GM21717 (cell line): ENCODE data around the gene AK9.

Experiments used
- ATAC-seq: cut with Tn5 transposase; IDR thresholded peaks from one replicate; pipeline ENCODE4 v1.9.1; 2021; ENCODE audit warnings: mild to moderate bottlenecking, moderate library complexity; ENCODE audit not compliant: unreplicated experiment

AK9 gene

GRCh38 chr6:109515781-109516409 lies 175.1 kb downstream of the AK9 start:
- no peak for ATAC-seq

DNA sequence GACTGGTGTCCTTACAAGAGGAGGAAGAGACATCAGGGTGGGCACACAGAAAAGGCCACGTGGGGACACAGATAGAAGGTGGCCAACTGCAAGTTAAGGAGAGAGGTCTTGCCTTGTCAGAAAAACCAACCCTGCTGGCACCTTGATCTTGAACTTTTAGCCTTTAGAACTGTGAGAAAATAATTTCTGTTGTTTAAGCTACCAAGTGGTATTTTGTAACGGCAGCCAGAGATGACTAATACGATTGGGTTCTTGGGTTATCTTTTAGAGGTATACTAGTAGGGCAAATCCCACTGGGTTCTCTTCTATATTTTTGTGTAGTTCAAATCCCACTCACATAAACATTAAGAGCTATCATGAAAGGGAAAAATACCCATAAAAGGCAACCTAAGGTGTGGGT lies 176.1 kb downstream of the AK9 start:
- no peak for ATAC-seq

GRCh38 chr6:109513571-109514071 lies 177.4 kb downstream of the AK9 start:
- no peak for ATAC-seq

- no peak for ATAC-seq
Measured at GRCh38 chr6:109512271-109512817, 178.7 kb downstream of the AK9 start.

DNA sequence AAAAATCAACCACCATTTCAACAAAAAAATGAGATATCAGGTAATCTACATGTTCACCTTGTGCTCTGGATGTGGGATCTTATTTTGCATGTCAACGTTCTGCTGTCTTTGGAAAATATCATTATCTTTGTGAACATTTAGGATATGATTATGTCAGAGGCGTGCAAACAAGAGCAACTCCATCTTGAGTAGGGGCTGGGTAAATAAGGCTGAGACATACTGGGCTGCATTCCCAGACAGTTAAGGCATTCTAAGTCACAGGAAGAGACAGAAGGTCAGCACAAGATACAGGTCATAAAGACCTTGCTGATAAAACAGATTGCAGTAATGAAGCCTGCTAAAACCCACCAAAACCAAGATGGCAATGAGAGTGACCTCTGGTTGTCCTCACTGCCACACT lies 179.2 kb downstream of the AK9 start:
- ATAC-seq: no peak

- no peak for ATAC-seq
Measured at GRCh38 chr6:109510358-109510757, 180.6 kb downstream of the AK9 start.

DNA sequence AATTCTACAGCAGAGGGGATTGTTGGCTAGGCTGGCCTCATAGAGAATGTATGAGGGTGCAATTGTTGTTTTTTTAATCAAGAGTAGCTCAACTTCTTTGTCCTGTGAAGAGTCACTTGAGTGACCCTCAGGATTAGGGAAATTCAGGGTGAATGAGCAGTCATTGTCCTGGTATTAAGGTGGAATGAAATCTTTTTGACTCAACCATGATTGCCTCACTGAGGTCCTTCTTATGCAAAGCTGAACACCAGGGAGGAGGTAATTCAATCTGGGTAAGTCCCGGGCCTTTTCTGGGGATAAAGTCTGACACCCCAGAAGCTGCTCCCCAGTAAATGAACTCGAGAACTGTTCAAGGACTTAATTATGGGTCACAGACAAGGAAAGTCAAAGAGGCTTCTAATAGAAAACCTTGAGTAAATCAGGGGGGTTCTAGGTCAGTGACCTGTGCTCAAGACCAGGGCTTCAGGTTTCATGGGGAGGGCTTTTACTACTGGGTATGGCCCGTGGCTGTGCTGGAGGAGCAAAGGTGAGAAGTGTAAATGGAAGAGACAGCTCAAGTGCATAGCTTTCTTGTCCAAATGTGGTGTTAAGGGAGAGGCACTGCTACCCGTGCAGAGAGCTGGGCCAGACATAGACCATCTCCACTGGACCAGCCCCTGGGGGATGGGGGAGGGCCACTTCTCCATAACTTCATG lies 182.7 kb downstream of the AK9 start:
- ATAC-seq: no peak

GRCh38 chr6:109507490-109508072 lies 183.4 kb downstream of the AK9 start:
- ATAC-seq: no peak

DNA sequence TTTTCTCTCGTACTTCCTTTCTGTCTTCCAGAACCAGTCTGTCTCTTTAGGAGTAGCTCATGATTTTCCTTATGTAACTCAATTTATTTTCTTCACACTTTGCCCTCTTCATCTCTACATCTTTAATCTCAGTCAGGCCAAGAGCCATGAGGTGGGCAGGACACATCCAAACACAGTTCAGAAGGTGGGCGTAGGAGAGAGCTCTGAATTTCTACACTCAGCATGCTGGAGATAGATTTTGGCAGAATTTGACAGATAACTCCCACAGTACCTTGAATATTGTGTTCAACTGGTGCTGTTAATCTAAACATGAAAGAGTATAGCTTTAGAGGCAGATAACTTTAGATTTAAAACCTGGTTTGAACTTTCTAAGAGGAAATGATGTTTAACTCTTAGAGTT lies 184.2 kb downstream of the AK9 start:
- ATAC-seq: no peak

DNA sequence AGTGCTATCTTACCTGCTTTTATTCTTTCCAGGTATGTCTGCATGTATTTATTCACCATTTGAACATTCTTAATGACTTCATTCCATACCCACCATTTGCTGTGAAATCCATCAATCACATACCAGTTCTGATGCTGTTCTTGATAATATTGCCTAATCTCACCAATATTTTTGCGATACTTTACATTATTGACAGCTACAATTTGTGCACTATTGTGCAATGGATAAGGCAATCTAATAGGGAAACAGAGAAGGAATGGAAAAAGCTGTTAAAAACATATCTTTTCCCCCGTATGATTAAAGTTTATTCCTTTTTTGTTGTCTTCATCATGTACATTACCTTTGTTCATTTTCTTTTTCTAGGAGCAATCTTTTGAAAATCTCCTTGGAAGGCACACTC lies 184.7 kb downstream of the AK9 start:
- no peak for ATAC-seq

DNA sequence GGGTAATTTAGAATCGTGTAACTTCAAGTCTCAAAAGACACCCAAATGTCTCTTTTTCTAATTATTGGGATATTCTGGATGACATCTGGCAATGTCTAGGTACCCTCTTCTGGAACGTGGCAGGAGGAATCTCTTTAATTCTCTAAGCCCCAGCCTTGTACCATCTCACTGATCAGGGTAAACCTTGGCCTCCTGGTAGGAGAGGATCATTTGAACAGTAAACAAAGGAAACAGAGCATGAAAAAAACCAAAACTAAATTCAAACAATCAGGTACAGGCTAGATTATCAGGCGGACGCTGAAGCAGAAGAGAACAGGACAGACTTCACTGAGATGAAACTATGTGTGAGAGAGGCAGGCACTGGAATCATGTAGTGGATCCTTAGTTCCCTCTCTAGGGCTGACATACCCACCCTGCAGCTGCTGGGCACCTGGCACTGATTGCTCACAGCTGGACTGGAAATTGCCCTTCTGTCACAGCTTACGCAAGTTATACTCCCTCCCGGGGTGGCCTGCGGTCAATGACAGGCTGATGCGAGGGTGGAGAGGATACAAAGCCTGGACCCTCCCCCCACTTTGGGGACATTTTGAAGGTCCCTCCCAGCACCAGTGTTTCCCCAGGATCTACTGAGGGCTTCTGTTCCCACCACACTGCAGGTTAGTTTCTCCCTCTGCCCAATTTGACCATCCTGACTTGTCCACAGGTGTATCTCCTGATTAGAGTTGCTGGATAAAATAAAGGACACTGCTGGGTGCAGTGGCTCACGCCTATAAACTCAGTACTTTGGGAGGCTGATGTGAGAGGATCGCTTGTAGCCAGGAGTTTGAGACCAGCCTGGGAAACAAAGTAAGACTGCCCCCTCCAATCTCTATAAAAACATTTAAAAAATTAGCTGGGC lies 187.4 kb downstream of the AK9 start:
- no peak for ATAC-seq

GRCh38 chr6:109498936-109499335 lies 192.1 kb downstream of the AK9 start:
- no peak for ATAC-seq

DNA sequence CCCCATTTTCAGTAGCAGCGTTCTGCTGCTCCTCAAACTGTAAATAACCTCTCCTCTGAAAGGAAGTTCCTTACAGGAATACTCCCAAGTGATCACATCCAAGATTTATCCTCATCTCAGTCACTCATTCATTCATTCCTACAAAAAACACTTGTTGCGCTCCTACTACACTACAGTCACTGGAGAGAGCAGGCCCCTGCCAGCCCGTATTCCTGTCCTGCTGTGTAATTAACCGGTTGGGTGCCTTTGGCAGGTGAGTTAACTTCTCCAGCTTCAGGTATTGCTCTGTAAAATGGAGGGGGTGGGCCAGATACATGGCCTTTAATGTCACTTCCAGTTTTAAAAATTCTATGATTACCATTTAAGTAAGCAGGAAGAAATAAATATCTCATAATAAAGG lies 192.9 kb downstream of the AK9 start:
- ATAC-seq: no peak

DNA sequence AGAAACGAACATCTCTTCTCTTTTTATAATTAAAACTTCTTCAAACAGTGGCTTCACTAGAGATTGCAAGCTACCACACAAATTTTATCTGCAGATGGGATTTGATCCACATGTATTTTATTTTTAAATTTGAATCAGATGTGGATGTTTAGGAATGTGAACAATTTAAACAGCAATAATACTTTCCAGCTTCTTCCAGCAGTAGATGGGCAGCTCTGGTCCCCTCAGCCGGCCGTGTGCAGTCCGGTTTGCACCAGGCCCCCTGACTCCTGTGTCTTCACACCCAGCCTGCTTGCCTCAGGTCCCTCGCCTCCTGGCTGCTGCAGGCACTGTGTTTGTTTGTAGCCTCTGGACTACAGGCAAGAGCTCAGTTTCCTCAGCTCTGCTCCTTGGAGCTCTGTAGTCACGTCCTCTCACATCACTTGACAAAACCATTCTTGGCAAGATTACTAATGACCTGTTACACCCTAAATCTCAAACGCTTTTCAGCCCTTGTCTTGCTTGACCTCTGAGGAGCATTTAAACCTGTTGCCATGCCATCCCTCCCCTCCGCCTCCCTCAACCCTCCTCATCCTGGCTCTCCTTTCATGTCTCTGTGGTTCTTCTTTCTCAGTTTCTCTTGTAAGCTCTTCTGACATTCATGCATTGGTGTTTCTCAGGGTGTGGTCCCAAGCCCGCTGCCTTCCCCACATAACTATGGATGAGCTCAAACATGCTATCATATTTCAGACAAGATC lies 194.8 kb downstream of the AK9 start:
- ATAC-seq: no peak

DNA sequence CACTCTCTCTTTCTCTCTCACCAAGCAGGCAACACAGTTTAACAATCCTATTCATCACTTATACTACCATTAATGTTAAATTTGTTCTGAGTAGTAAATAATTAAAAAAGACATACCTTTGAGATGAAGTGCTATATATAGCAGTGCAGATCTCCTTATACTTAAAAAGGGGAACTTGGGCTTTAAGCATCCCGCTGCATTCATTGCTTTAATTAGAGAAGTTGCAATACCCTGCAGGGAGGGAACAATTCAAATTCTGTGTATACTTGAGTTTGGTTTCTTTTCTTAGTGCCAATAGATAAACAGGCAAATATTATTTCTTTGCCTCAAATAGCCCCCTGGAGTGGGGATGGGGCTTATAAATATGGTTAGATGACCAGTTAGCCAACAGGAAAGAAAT lies 197.1 kb downstream of the AK9 start:
- ATAC-seq: no peak

DNA sequence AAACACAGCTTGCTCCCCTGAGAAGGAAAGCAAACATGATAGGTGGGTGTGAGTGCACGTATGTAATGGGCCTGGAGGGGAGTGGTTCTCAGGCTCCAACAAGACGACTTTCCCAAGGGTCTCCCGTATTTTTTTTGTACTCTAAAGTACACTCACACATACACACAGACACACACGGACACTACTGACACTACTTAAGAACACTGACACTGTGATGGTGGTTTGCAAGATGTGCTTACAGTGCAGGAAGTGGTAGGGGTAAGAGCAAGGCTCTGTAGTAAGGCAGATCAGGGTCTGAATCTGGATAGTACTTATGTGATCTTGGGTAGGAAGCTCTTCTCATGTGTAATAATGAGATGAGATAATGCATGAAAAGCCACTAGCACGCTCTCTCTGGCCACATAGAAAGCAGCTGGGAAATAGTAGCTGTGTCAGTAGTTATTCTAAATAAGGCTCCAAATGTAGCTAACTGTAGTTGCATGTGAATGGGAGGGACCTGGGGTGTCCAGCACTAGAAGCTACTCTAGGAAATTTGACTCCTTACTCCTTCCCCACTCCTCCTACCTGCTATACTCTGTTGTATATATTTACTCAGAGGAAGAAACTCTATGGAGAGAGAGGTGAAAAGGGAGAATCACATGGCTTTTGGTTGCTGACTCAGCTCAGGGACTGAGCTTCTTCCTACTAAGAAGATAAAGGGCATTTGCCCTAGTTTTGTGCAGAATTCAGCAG lies 199.6 kb downstream of the AK9 start:
- no peak for ATAC-seq

- no peak for ATAC-seq
Measured at GRCh38 chr6:109490713-109491112, 200.3 kb downstream of the AK9 start.

DNA sequence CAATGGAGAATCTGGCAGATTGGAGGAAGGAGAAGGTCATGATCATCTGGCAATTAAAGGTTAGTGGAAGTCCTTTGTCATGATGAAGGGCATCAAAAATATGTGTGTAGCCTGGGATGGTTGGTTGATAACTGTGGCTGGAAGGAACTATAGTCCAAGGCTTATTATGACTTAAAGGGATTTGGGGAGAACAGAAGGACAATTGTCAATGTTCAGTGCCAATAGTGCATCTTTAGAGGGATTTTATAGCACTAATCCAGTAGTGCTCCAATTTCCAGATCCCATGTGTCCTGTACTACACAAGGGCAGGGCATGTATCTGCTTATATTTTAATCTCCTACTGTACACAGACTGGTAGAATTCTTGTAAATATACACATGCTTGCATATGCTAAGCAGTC lies 203.0 kb downstream of the AK9 start:
- ATAC-seq: no peak

- no peak for ATAC-seq
Measured at GRCh38 chr6:109486068-109486467, 204.9 kb downstream of the AK9 start.
